ENCODE measurements around the gene ANKRD45.
A peak's percentile ranks its signal among the peaks of the same experiment; 100 is the strongest.
"Not testable (repeated sequence)": the region's sequence is repeated elsewhere in the genome, so short reads cannot be mapped to it uniquely, and the experiment has no call there.

The ANKRD45 gene, protein sequence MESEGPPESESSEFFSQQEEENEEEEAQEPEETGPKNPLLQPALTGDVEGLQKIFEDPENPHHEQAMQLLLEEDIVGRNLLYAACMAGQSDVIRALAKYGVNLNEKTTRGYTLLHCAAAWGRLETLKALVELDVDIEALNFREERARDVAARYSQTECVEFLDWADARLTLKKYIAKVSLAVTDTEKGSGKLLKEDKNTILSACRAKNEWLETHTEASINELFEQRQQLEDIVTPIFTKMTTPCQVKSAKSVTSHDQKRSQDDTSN

DNA sequence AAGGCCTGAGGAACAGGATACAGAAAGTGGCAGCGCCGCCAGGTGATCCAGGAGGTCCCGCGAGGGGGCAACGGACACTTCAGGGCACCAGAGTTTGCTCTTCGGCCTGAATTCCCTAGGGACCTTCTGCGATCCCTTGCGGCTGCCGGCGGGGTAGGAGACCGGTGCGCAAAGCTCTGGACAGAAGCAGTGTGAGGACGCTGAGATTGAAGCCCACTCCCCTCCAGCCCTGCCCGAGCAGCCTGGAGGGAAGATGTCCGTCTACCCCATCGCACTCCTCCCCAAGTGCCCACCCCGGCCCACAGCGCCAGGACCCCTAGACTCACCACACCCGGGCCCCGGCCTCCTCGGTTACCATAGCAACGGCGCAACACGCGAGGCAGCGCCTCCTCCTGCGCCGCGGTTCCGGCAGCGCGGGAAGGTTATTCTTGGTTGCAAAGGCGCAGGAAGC, at the start of gene ANKRD45:
TSS of gene ANKRD45 (minus strand) at position 361 of the 451 bp plus-strand sequence. CDS start 10,433 bp downstream, outside the sequence.
- no peak for DNase-seq

GRCh38 chr1:173717238-173717637, 47.6 kb upstream of the ANKRD45 start:
- peak in 1 of 2 experiments; percentile 12 for DNase-seq

- peak in 1 of 2 experiments; percentile 20 for DNase-seq
Observed at GRCh38 chr1:173715538-173715844, 45.8 kb upstream of the ANKRD45 start.

DNA sequence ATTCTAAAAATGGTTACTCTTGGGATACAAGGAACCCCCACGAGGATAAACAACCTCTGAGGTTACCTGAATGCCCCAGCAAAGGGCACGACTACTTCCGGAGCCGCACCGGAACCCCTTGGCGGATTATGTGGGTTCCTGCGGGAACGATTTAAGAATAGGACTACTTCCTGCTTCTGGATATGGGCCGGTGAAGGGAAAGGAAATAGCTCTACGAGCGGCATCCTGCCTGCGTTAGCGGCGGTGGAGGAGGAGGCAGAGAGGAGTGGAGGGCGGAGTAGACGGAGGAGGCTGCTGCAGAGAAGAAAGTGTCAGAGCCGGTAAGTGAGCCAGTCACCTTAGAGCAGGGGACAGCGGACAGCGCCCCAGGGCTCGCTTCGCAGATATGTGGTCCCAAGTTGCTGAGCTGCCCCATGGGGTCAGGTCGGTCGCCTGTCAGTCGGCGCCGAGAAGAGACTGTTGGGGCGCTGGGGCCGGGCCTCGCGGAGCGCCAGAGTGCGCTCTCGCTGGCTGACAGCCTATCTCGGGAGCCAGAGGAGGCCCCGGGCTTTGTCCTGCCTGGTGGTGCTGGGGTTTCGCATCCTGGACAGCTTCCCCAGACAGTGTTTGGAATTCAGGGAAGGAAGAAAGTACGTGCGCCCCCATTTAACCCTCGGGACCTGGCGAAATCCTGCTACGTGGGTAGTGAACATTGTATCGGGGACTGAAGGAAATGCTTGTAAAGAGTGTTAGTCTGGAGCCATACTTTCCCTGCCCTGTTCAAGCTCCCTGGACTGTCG, 45.3 kb upstream of the ANKRD45 start, which contains the start of gene KLHL20:
TSS of gene KLHL20 (plus strand) at position 223 of the 779 bp plus-strand sequence. CDS start 1,063 bp downstream, outside the sequence.
- DNase-seq, result peak; percentile 82 to 85

DNA sequence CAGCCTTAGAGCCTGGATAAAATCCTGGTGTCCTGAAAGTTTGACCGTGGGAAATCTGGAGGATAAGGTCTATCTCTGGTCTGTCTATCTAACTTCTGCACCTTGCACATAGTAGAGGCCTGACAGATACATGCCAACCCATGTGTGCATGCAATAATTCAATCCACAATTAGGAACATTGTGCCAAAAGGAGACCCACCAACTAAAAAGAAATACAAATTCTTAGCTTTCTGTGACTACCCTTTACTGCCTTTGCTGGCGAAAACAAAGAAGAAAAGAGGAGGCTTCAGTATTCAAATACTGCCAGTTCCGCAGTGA, 44.7 kb upstream of the ANKRD45 start:
- DNase-seq, result no peak

GRCh38 chr1:173708787-173709186, 39.1 kb upstream of the ANKRD45 start:
- DNase-seq, result no peak

- DNase-seq, result no peak
Observed at GRCh38 chr1:173705117-173705516, 35.5 kb upstream of the ANKRD45 start.

DNA sequence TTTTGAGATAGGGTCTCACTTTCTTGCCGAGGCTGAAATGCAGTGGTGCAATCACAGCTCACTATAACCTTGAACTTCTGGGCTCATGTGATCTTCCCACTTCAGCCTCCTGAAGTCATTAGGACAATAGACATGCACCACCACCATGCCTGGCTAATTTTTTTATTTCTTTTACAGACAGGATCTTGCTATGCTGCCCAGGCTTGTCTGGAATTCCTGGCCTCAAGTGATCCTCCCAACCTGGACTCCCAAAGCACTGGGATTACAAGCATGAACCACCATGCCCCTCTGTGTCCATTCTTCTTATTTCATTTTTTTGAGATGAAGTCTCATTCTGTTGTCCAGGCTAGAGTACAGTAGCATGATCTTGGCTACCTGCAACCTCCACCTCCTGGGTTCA, 33.1 kb upstream of the ANKRD45 start:
- DNase-seq, result no peak

DNA sequence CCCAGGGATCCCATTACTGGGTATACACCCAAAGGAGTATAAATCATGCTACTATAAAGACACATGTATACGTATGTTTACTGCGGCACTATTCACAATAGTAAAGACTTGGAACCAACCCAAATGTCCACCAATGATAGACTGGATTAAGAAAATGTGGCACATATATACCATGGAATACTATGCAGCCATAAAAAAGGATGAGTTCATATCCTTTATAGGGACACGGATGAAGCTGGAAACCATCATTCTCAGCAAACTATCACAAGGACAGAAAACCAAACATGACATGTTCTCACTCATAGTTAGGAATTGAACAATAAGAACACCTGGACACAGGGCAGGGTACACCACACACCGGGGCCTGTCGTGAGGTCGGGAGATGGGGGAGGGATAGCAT, 31.6 kb upstream of the ANKRD45 start:
- DNase-seq, result not testable (repeated sequence)

DNA sequence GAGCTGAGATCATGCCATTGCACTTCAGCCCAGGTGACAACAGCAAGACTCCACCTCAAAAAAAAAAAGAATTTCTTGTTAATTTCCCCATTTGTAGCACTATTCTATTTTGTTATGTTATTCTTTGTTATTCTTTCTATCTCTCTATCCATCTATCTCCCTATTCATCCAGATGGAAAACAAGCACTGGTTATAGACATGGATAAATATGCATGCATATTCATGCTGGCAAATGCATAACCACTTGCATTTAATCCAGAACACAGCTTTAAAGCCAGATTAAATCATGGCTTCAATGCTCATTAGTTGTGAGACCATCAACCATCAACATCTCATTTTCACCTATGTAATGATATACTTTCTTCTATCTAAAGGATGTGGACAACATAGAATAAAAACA, 23.6 kb upstream of the ANKRD45 start:
- DNase-seq, result no peak

DNA sequence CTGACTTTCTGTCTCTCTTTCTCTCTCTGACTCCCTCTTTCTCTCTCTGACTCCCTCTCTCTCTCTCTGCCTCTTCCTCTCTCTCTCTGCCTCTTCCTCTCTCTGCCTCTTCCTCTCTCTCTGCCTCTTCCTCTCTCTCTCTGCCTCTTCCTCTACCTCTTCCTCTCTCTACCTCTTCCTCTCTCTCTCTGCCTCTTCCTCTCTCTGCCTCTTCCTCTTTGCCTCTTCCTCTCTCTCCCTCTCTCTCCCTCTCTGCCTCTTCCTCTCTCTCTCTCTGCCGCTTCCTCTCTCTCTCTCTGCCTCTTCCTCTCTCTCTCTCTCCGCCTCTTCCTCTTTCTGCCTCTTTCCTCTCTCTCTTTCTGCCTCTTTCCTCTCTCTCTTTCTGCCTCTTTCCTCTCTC, 18.6 kb upstream of the ANKRD45 start:
- DNase-seq, result no peak

DNA sequence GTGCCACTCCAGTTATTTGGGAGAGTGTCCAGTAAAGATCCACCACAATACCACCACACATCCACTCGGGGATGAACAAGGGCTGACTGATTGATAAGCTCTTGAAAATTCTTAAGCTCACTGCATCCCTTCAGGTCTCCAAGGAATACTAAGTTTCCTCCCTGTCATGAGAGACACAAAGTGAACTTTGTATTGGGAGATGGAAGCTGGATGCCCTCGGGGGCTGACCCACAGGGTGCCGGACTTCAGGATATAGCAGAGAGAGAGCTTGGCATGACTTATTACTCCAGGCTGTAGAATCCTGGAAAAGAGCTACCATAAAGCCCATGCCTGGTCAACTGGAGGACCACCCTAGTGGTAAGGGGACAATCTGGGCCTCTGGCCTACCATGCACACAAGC, 15.5 kb upstream of the ANKRD45 start:
- DNase-seq, result not testable (repeated sequence)

GRCh38 chr1:173683838-173684237, 14.2 kb upstream of the ANKRD45 start:
- DNase-seq, result not testable (repeated sequence)

DNA sequence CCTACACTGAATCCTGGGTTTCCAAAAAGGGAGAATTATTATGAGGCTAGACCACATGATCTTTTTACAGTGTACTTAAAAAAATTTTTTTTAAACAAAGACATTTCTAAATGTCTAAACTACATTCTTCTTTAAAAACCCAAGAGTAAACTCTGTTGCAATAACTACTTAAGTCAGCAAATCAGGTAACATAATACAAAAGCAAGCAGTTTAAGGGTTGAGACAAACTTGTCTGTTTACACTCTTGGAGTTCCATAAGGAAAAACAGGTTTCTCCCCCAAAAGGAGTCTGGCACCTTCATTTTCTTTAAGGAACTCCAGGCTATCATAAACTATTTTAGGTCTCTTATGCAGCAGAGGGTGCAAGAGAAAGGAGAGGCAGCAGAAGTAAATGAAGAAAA, 12.5 kb upstream of the ANKRD45 start:
- no peak for DNase-seq

DNA sequence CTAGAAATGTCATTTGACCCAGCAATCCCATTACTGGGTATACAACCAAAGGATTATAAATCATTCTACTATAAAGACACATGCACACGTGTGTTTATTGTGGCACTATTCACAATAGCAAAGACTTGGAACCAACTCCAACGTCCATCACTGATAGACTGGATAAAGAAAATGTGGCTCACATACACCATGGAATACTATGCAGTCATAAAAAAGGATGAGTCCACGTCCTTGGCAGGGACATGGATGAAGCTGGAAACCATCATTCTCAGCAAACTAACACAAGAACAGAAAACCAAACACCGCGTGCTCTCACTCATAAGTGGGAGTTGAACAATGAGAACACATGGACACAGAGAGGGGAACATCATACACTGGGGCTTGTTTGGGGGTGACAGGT, 10.5 kb upstream of the ANKRD45 start:
- DNase-seq, result not testable (repeated sequence)

GRCh38 chr1:173674496-173674895, 4.8 kb upstream of the ANKRD45 start:
- not testable (repeated sequence) for DNase-seq

DNA sequence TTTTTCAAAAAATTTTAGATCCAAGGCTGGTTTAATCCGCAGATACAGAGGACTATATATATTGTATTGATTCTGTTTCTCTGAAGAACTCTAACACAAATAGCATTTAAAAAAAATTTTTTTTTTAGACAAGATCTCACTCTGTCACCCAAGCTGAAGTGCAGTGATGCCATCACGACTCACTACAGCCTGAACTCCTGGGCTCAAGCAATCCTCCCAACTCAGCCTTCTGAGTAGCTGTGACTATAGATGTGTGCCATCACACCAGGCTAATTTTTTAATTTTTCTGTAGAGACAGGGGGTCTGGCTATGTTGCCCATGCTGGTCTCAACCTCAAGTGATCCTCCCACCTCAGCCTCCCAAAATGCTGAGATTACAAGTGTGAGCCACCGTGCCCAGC, 3.0 kb downstream of the ANKRD45 start:
- no peak for DNase-seq

DNA sequence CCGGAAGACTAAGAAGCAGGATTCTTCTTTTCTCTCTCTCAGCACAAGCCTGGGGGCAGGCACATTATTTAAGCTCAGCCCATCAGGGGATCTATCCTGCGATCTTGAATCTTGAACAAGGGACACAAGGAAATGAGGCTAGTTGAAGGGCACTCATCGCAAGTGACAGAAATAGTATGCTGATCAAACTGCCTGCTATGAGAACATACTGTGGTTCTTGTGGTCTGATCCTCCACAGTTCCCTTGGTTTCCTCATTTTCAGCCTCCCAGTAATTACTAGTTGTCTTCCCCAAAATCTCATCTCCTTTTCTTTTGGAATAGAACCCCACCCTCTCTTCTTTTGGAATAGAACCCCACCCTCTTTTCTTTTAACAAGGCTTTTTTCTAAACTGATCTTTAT, 6.5 kb downstream of the ANKRD45 start:
- DNase-seq, result peak; percentile 27 to 31

GRCh38 chr1:173661763-173662162, 7.9 kb downstream of the ANKRD45 start:
- DNase-seq, result no peak

DNA sequence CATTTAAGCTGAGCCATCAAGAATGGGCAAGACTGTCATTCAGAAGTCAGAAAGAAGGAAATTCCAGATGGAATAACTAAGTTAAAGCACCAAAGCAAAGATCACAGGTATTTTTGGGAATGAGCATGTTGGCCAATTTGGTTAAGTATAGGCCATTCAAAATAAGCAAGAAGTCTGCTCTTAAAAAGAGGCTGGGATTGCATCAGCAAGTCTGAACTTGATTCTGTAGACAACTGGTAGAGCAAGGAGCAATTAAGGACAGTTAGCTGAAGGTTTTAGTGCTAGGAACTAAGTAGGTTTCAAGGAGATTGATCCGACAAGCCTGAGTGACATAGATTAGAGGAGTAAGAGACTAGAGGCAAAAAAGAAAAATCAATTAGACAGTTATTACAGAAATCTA, 8.4 kb downstream of the ANKRD45 start:
- no peak for DNase-seq

DNA sequence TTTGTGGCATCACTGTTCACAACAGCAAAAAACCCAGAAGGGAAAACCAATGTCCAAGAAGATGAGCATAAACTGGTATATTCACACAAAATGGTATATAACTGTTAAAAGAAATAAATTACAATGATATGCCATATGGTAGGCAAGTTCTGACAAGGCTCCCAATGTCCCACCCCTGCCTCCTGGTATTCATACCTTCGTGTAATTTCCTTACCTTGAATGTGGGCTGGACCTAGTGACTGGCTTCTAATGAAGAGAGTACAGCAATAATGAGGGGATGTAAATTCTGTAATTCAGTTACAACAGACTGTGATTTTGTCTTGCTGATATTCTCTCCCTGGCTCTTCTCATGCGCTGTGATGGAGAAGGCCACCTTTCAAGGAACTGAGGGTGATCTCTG, 9.3 kb downstream of the ANKRD45 start:
- no peak for DNase-seq

- DNase-seq, result no peak
Observed at GRCh38 chr1:173648880-173649605, 20.6 kb downstream of the ANKRD45 start.

DNA sequence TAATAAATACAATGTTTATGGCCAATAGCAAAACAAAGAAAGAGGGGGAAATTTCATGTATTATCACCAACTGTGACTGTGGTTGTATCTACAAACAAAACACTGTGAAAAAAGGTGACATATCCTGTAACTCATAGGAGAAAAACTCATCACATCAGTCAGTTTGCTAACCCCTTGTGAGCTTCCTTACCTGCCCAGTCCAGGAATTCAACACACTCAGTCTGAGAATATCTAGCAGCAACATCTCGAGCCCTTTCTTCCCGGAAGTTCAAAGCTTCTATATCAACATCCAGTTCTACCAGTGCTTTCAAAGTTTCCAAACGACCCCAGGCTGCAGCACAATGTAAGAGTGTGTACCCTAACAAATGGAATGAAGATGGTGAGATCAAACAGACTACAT, 23.0 kb downstream of the ANKRD45 start:
- DNase-seq, result no peak
